B cell (primary cell): Measurements from ENCODE around the gene CD274.

Source experiments
- CTCF ChIP-seq: fragments of 200-600 bp; IDR thresholded peaks from one replicate; pipeline ENCODE4 v1.8.0; 2022; ENCODE audit warnings: antibody characterized with exemption, mild to moderate bottlenecking
- EZH2 ChIP-seq: IDR thresholded peaks from 2 replicates; pipeline ENCODE4 v1.6.1; 2012; ENCODE audit warnings: borderline replicate concordance, low read depth, mild to moderate bottlenecking, moderate library complexity, low read length; ENCODE audit not compliant: insufficient read depth, poor library complexity, severe bottlenecking

- TF ChIP-seq CTCF (no peak), EZH2 (no peak)
Observed at GRCh38 chr9:5479994-5480694, 29.8 kb downstream of the CD274 start.
